DMS79 (cell line): ENCODE results near the gene PLXND1.

Experiments
- DNase-seq: peaks from one replicate; lab custom pipeline; 2025; lab: John Stamatoyannopoulos, UW

The PLXND1 gene

DNA sequence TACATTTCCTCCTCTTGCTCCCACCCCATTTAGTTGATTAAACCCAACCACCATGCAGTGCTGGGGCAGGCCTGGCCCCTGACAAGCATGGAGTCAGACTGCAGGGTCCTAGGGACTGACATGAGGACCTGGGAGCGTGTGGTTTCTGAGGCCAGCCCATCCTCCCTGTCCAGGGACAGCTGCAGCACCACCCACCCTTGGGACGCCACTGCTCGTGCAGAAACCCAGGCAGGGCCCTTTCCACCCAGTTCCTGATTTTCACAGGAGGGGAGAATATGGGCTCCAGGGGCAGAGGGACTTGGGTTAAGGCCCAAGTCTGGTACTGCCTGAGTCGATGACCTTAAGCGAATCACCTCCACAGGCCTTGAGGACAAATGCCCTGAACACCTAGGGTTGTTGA is 23.7 kb downstream of the PLXND1 start:
- no peak for DNase-seq

DNA sequence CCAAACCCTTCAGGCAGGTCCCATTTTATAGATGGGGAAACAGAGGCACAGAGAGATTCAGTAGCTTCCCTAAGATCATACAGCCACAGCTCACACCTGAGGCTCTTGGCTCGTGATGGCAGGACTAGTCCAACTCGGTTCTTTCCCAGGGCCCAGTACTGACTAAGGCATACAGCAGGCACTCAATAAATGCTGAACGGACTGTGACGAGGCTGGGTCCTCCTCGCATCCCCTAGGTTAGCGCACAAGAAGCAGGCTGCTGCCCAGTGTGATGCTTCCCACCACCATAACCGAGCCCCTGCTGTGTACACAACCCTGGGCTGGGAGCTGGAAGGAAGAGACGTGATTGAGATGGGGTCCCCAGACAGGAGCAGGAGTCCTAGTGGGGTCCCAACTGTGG is 24.9 kb downstream of the PLXND1 start:
- no peak for DNase-seq

DNA sequence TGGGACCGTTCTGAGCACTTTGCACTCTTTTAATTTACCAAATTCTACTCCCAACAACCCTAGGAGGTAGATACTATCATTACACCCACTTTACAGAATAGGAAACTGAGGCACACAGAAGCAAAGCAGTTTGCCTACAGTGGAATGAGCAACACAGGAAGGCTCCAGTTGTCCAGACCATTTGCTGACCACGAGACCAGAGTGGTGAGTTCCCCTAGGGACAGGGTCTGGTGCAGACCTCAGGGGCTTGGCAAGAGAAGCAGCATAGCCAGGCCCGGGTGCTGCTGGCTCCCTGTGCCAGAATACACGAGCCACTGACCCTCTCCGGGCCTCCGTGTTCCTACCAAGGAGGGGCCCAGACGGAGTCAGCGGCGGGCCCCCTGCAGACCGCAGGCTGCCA is 26.5 kb downstream of the PLXND1 start:
- DNase-seq = no peak

DNA sequence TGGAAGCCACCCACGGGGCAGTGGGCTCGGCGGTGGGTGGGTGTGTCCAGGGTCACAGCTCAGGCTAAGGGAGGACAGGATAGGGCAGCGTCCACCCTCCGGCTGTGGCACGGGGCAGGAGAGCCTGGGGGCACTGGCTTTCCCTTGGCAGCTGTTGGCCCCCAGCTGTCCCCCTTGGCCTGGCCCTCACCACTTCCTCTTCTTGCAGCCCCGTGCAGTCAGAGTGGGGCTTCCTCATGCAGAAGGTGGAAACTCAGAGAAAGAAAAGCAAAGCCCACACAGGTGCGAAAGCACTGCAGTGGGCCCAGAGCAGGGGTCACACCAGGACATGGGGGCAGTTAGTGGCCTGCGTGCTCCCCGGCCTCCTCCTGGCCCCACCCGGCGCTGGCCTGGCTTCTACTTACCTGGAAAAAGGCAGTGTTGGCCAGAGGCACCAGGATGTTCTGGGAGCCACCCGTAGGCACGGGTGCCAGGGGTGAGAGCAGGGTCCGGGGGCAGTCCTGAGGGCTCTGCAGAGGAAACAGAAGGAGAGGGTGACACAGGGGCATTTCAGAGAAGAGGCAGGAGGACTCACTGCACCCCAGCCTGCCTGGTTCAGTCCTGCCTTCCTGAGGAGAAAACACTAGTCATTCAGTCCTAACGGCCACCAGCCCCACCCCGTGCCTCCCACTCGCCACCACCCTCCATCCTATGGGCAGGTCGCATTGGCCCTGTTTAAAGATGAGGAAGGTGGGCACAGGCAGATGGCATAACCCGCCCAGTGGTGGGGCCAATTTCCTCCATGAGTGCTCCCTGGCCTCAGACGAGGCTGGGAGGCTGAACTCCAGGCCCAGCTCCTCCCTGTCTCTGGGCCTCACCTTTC is 28.3 kb downstream of the PLXND1 start:
- DNase-seq = no peak

DNA sequence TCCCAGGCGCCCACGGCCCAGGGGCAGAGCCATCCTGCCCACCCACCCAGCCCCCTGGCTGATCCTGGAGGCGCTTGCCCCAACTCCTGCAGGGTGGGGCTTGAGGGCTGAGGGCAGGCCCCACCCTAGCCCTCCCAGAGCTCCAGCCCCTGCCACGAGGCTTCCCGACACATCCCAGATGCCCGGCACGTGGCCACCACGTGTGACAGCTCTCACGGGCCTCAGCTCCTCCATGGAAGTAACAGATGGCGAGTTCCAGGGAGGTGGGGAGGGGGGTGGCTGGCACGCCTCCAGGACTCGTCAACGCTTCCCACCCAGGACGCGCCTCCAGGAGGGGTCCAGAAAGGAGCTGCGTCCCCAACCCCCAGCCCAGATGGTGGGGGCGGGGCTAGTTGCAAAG is 29.1 kb downstream of the PLXND1 start:
- no peak for DNase-seq

DNA sequence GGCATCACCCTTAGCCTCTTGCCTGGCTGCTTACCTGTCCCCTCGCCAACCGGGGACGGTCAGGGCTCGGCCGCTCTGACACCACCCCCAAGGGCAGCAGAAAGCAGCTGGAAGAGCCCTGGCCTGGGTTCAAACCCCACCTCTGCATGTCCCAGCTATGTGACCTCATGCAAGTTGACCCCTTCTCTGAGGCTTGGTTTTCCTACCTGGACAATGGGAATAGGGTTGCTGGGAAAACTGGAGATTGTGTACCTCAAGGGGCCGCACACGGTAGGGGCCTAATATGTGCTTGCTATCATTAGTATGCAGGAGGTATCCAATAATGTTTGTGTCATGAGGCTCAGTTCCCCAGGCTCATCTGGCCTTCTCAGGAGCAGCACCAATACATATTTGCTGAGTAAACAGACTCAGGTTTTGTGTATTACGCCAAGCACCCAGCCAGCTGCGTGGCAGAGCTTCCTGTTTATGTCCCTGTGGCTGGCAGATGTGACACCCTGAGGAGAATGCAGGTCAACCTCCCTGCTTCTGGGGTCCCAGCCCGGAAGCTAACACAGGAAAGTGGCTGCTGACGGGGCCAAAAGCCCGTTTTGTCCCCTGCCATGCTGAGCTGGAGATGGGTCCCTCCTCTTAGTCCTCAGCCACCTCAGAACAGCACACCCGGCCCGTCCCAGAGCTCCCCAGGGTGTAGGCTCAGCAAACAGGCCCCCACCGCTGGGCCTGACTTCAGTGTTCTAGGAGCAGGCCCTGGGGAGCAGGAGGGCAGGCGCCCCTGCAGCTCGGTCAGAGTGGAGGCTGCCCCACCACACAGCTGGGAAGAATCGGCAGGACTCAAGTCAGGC is 29.7 kb downstream of the PLXND1 start:
- no peak for DNase-seq

DNA sequence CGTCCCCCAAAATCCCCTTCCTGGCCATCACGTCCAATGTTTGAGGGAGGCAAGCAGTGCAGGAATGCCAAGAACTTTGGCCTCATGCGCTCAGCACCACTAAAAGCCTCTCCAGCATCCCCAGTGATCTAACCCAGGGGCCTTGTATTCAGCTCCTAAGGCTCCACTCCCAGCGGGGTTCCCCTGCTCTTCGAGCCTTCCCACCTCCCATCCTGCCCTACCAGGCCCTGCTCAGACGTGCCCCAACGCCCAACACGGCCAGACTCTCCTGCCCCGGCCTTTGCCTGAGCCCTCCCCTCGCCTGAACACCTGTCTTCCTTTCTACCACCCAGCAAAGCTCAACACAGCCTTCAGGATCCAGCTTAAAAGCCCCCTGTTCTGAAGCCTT is 30.5 kb downstream of the PLXND1 start:
- no peak for DNase-seq

DNA sequence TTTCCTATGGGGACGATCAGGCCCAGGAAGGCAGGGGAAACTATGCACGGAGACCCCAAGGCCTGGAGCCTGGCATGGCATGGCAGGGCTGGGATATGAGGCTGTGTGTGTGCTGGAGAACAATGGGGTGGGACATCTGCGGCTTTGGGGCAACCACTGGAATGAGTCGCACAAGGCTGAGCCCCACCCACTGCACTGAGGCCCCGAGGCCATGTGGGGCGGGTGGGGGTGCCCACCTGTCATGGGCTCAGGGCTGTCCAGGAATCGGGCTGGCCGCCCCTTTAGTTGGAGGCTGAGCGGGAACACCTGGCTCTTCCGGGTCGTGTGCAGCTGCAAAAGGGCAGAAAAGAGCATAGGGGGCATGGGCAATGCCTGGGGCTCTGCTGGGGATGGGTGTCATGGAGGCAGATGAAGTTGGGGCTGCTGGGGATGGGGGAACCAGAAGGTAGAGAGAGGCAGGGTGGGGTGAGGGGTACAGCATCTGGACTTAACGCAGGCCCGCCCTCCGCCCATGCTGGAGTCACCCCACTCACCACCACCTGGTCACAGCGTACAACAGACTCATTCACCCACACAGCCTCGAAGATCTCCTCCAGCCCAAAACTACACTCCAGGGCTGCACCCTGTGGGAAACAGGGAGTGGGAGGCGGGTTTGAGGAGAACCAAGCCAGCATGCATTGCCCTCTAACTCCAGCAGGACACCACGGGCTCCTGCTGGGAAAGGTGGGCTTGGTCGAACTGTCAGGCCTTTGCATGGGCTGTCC is 31.1 kb downstream of the PLXND1 start:
- DNase-seq = no peak

DNA sequence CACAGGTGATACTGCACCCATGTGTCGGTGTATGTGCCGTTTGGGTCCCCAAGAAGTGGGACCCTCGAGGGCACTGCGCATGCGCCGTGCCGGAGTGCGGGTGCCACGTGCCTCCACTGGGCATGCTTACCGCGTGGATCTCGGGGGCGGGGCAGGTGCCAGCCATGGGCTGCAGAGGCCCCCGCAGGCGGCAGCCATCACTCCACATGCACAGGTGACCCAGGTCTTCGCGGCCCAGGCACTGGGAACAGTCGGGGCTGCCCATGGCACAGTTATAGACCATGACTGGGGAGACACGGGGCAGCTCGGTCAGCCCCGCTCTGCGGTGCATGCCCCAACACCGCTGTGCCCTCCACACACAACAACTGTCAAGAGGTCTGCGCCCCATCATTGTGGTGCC is 32.3 kb downstream of the PLXND1 start:
- DNase-seq = no peak

DNA sequence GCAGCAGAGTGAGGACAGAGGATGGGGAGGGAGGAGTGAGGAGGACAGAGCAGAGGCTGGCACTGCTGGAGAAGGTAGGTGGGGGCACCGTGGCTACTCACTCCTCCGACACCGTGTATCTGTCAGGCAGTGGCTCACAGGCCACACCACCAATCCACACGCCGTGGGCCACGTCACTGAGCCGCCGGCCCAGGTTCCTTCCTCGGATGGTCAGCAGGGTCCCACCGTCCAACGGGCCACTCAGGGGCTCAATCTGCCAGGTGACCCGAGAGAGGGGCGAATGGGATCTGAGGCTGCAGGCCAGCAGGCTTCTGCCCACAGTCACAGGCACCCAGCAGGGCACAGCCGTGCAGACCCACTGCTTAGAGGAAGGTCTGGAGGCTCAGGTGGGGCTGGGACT is 33.0 kb downstream of the PLXND1 start:
- DNase-seq = no peak

DNA sequence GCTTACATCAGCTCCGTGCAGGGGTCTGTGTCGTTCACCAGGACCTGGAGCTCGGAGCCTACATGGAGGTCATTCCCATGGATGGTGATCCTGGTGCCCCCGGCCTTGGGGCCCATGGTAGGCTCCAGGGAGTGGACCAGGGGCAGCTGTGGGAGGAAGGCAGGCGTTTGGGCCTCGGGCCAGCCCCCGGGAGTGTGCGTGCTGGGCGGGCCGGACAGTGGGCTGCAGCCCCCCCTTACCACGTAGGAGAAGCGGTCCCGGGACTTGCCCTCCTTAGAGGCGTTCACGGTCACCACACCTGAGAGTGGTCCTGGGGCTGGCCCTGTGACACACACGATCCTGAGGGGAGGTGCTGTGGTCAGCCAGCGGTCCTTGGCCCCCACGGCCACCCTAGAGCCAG is 33.9 kb downstream of the PLXND1 start:
- DNase-seq = no peak

DNA sequence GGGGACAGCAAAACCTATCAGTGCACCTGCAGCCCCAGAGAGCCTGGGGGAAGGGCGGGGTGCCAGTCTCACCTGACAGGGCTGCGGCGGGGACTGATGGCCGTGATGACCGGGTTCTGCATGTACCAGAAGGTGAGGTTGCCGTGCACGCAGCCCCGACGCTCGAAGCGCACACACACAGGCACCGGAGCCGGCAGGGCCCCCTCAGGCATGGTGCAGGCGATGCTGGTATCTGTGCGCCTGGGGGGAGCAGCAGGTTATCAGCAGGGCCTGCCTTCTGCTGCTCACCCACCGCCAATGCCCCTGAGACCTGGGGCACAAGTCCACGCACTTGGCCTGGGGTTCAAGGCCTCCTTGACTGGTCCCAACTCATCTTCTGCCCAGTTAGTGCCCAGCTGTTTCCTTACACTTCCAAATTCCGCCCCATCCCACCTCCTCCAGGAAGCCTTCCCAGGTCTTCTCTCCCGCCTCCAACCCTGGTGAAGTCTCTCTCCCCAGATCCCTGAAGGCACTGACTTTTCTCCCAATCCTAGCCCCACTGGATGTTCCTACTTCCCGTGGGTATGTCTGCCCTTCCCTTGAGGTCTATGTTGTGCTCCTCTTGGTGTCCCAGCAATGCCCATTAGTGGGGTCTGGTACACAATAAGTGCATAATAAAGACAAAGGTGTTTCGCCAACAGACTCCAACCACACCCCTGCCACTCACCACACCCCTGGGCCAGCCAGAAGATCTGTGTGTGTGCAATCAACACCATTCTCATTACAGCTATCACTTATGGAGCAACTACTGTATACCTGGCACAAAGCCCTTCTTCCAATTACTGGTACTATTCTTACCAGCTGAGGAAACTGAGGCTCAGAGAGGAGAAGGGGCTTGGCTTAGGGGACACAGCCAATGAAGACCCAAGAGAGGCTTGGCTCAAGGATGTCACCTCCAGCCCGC is 34.6 kb downstream of the PLXND1 start:
- no peak for DNase-seq

DNA sequence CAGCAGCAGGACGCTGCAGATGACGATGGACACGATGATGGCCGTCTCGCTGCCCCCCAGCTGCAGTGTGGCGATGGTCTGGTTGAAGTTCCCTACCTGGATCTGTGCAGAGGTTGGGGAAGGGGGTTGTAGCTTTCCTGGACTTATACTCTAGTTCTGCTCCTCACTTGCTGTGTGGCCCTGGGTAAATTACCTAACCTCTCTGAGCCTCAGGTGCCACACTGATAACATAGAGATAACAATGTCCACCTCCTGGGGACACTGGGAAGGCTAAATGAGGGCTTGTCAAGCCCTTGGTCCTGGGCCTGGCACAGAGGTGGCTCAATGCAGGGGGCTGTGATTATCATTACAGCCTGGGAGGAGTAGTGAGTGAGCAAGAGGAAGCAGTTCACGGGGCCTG is 36.6 kb downstream of the PLXND1 start:
- DNase-seq = no peak

DNA sequence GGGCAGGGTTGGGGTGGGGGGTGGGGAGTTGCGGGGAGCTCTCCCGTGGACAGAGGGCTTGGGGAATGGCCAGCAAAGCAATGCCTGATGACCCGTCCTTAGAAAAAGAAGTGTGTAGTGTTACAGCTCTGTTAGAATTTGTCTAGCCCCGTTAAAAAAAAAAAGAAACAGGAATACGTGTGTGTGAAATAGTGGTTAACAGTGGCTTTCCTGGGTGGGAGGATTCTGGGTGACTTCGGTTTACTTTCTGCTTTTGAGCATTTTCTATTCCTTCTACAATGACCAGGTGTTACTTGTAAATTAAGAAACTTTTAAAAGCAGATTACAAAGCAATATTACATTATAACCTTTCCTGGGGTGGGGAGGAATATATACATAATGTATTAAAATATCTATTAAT is 38.5 kb downstream of the PLXND1 start:
- no peak for DNase-seq

DNA sequence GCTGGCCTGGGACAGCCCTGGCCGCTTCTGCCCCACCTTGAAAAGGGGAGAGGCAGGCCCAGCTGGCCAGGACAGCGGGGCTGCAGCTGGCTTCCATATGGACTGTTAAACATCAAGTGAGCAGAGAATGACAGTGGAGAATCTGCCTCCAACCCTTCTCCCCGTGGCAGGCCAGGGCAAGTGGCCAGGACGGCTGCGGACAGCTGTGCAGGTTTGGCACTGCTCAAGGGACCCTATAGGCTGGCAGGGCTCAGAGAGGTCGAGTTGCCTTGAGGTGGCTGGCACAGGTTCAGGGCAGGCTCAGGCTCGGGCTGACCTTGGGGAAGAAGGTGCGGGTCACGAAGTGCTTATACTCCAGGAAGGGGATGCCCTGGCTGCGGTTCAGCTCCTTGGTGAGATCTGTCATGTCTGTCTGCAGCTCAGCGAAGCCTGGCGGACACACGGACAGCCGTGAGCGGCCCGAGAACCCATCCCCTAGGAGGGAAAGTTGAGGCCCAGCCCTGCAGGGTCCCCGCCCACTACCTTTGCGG is 39.2 kb downstream of the PLXND1 start:
- no peak for DNase-seq

DNA sequence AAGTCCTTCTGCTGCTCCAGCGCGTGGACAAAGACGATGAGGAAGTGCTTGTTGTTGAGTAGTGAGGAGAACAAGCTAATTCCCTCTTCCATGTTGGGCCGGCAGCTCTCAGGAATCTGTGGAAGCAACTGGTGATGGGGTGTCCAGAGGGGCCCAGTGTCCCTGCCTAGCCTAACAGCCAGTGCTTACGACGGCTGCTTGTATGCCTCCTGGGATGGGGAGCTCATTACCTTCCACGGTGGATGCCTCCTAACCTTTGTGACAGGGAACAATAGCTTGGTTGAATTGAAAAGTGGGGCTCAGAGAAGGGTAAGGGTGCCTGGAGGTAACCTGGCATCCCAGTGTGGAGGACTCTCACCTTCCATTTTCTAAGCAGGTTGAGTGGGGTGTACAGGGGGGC is 40.6 kb downstream of the PLXND1 start:
- DNase-seq = no peak

DNA sequence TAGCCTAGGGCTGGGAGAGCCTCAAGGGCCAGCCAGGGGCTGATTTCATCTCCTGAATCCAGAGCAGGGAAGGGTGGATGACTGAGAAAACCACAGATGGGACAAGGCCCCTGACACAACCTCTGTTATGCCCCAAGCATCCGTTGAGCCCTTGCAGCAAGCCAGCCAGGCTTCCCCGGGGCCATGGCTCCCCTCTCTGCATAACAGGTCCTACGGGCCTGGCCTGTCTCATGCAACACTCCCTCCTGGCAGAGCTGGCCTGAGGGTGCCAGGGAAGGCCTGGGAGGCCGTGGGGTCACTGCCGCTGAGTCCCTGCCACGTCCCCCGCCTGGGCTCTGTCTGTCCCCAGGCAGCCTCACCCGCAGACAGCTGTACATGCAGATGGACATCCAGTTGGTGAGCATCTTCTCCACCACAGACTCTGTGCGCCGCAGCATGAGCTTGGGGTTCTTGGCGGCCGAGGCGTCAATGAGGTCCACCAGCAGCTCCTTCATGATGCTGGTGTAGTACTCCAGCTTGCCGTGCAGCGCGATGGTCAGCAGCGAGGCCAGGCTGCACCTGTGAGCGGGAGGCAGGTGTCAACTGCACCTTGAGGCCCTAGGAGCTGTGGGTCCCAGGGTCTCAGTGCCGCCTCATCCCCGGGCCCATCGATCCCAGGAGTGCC is 41.4 kb downstream of the PLXND1 start:
- DNase-seq = no peak

DNA sequence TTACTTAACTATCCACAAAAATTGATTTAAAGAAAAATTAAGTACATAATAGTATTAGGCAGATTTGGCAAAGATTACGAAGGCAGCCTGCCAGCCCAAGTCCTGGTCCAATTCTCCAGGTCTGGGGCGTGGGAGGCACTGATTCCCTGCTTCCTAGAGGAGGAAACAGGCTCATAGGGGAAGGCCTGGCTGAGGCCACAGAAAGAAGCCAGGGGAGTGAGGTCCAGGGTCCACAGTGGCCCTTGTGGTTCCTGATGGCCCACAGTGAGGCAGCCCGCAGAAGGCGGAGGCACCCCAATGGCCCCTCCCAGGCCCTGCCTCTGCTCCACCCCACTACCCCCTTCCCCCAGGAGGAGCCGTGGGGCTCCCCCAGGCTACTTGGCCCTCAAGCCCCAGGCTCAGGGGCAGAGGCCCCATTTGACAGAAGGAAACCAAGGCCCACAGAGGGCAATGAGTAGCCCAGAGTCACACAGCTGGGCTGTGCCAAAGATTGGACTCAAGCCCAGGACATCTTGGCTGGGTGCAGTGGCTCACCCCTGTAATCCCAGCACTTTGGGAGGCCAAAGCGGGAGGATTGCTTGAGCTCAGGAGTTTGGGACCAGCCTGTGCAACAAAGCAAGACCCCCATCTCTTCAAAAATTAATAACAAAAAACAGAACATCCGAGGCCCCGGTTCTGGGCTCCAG is 42.5 kb downstream of the PLXND1 start:
- no peak for DNase-seq

DNA sequence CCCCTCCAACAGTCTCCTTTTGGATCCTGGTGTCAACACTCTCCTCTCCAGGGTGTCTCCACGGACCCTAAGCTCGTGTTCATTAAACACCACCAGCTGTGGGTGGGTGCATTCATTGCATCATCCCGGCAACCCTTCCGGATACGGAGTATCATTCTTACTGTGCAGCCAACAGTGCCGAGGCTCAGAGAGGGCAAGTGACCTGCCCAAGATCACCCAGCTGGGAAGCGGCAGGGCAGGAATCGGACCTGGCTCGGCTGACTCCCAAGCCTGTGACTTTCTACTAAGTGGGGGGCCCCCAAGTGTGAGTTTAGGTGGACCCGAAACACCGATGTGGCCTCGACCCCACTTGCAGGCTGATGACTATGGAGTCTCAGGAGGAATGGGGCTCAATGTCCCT is 43.1 kb downstream of the PLXND1 start:
- no peak for DNase-seq

DNA sequence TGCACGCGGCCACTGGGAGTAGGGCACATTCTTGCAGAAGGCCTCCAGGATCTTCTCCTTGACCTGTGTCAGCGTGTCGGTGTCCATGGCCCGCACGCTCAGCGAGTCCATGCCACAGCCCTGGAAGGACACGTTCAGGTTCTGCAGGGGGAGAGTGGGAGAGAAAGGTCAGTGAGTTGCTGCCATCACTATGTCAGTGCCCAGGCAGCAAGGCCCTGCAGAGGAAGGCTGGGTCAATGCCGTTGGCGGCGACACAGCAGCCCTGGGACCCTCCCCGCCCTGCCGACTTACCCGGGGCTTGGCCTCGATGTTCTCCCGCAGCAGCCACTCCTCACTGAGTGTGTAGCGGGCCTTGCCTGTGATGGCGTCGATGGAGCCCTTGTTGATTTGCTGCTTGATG is 43.7 kb downstream of the PLXND1 start:
- no peak for DNase-seq
